Stimulated activated naive CD4-positive, alpha-beta T cell treated with Interleukin-2 at 50 U/mL for 16 hours (primary cell): ENCODE measurements around the gene PRKCE.
"Not testable (repeated sequence)": the region's sequence is repeated elsewhere in the genome, so short reads cannot be mapped to it uniquely, and the experiment has no call there.

Experiments used
- DNase-seq: peaks from one replicate; lab custom pipeline; 2025; lab: John Stamatoyannopoulos, UW

PRKCE gene

DNA sequence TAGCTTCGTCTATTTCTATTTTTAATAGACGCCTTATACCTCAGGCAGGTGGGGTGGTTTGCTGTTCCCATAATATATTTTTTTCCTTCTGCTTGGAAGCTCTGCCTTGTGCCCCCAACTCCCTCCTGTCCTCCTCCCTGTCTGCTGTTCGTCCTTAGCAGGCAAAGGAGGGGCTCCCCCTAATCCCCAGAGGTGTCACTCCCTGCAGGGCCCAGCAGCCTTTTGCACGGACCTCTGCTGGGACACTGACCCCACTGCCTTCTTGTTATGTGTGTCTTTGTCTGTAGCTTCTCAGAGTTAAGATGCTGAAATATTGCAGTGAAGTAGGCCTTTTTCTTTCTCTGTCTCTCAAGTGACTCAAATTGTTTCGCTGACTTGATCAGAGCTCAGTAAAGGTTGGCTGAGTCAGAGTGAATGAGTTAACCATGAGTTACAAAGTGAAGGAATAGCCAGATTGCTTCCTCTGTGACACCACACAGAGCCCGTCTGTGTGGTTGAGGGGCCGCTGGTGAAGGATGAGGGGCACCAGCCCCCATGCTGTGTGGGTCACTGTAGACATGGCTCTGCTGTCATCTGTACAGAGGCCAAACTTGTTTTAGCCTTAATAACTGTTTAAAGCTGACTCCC lies 47.7 kb downstream of the PRKCE start:
- no peak for DNase-seq

DNA sequence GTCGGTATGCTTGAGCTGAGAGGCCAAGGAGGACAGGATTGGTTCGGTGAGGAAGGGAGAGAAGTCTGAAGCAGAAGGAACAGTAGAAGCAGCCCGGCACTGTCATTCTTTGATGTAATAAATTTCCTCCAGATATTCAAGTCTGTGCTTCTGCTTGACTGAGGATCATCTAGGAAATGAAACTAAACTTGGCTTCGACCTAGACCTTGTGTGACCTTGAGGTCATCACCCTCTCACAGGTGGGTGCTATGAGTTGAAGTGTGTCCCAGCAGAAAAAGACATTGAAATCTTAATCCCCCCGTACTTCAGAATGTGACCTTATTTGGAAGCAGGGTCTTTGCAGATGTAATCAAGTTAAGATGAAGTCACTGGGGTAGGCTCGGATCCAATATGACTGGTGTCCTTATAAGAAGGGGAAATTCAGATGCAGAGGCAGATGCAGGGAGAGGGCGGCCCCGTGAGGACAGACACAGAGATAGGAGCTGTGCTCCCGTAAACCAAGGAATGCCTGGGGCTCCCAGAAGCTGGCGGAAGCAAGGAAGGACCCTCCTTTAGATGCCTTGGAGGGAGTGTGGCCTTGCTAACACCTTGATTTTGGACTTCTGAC lies 49.0 kb downstream of the PRKCE start:
- DNase-seq: no peak

DNA sequence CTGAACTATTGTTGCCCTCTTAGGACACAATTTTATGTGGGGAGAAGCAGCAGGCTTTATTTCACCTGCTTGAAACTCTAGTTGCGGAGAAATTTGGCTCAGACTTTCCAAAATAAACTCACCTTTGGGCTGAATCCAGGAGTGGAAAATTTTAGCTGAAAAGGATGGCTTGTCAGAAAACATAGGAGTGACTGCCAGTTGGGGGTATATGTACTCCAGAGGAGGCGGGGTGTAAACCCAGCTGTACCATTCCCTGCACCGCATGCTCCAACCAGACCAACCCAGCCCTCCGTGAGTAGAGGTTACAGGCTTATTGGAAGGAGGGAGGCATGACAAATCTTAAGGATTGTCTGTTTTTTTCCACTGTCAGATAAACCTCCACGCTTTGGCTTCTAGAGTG lies 53.8 kb downstream of the PRKCE start:
- DNase-seq: no peak

DNA sequence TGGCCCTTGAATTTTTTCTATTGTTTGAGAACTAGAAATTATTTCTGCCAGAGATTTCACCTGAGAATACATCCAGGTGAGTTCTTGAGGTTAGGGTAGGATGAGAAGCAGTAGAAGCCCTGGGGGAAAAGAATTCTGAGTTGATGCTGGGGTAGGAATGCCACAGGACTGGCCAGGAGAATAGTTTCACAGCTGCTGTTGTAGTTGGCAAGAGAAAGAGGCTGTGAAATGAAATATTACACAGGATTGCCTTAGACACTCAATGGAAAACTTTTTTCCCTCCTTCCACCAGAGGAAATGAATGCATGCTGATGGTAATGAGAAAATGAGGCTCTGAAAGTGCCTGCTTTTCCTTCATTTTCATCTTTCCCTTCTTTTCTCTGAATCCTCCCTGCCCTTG lies 54.6 kb downstream of the PRKCE start:
- DNase-seq: no peak

DNA sequence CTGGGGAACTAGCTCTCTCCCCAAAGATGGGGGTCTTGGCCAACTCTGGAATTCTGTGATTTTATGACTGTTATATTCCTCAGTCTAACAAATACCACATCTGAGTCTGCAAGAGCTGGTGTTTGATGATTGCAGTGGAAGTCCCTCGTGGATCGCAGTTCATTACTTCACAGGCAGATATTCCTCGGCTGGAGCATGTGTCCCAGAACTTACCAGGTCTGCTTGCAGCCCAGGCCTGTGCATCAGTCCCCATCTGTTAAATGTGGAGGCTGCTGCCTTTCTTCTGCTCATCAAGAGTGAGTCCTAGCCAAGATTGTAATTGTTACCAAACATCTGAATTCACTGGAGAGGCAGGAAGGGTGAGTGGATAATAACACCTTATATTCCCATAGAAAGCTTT lies 55.5 kb downstream of the PRKCE start:
- DNase-seq: no peak

DNA sequence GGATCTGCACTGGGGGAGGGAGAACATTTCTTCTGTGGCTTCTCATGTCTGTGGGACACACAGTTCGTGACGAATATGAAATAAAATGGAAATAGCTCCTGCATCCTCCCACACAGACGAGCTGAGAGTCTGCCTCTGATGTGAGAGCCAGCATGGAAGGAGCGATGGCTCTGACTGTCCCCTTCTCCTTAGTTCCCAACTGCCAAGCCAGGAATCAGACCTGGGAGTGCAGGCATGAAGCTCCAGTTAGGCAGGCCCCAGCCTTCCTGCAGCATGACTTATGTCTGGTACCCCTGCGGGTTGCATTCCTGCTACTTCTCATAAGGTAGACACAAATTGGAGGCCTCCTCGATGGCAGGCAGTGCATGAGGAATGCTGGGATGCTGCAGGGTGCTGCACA lies 56.2 kb downstream of the PRKCE start:
- DNase-seq: no peak

DNA sequence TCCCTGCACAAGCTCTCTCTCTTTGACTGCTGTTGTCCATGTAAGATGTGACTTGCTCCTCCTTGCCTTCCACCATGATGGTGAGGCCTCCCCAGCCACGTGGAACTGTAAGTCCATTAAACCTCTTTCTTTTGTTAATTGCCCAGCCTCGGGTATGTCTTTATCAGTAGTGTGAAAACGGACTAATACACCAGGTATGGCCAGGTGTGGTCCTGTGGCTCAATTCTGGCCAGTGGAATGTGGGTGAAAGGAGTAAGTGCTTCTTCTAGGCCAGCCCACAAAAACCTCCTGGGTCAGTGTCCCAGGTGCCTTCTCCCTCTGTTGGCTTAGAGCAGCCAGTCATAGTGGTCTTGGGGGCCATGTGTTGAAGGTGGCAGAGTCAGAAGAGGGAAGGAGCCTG lies 57.0 kb downstream of the PRKCE start:
- DNase-seq: no peak

DNA sequence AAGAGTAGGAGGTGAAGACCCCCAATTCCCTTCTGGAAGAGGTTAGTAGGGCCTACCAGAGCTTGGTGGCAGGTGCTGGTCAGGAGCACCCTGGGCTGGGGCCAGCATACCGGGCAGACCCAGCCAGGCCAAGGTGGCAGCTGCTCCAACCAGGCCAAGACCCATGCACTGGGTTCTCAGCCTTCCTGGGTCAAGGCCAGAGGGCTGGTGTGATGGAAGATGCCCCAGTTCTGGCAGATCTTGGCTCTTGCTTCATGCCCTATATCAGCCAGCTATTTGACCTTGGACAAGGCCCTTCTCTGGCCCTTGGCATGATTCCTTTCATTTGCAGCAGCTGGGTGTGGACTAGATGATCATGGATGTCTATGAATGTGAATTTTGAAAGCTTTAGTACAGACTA lies 57.7 kb downstream of the PRKCE start:
- no peak for DNase-seq

DNA sequence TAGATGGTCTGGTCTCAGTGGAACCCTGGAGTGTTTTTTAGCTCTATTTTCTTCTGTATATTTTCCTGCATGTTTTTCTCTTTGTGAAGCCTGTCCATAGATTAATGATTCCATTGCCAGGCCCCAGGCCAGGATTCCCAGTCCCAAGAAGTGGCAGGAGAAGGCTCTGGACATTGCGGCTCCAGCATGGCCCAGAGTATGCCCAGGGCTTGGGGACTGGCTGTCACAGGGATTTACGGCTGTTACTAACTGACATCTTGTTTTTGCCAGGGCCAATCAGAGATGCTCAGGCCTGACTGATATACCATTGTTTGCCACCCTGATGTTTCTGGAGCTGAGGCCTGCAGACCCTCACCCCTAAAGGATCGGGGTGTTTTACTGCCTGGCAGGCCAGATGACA lies 59.0 kb downstream of the PRKCE start:
- DNase-seq: no peak

DNA sequence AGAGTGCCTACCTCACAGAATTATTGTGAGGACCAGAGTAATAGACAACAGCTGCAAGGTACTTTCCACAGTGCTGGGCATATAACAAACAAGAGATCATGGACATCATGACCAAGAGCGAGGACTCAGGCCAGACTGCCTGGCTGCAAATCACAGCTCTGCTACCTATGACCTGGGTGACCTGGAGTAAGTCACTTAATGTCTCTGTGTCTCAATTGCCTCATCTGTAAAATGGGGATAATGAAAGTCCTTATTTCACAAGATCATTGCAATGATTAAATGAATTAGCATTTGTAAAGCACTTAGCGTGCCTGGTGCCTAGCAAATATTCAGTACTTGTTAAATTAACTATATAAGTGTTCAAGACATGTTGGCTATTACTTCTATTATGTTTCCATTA lies 59.7 kb downstream of the PRKCE start:
- no peak for DNase-seq

DNA sequence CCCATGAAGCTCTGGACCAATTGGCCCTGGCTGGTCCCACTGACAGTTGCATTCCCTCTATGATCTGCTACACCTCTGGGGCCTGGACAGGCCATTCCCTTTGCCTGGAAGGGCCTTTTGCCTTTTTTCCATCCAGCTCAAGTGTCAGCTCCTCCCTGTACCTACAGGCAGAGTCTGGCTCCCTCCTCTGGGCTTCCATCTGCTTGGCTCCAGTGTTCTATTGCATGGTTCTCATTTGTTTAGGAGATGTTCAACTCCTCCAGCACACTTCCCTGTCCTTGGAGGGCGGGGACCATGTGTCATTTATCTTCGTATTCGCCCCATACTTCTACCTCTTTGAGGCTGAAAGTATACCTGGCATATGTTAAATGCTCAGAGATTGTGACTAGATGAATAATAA lies 61.1 kb downstream of the PRKCE start:
- no peak for DNase-seq

DNA sequence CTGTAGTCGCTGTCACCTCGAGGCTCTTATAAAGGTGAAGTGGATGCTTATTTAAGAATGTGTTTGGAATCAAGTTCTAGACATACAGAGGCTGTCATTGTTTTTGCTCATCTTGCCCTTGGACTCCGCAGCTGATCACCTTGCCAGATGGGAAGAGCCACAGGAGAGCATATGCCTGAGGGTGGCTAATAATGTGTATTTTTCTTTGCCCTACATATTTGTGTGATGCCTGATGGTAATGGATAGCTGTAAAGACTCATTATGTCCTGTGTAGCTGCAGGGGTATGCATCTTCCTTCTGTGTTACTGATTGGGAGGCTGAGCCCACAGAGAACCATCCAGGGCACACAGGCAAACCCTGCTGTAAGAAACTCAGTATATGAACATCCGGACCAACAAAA lies 61.7 kb downstream of the PRKCE start:
- DNase-seq: no peak

DNA sequence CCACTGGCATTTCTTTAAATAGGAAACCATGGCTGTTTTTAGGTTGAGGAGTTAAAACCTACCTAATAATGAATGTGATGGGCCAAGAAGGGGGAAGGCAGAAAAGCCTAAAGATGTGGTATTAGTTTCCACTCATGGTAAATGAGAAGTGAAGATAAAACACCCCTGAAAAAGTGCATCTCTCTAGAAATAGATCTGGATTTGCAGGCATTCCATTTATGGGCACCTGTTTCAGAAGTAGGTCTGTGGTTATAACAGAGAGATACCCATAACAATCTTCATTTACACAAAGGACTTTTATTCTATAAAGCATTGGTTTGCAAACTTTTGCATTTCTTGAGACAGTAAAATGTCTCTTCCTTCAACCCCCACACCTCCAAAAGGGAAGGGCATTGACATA lies 62.1 kb downstream of the PRKCE start:
- no peak for DNase-seq

DNA sequence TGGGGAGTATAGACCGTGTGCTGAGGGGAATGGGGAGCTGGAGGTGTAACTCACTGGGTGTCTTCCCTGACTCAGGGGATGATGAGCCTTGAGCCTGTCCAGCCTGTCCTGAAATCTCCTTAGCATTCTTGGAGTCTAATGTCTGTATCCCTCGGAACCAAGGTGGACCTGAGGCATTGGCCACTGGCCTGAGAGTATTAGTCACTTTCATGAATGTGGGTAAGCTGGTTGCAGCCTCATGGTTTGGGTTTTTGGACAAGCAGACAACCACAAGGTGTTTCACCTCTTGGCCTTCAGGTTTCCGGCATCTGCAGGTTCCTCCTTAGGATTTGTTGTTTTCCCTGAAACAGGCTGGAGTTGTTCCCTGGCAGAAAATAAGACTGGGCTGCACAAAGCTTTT lies 63.2 kb downstream of the PRKCE start:
- DNase-seq: no peak

DNA sequence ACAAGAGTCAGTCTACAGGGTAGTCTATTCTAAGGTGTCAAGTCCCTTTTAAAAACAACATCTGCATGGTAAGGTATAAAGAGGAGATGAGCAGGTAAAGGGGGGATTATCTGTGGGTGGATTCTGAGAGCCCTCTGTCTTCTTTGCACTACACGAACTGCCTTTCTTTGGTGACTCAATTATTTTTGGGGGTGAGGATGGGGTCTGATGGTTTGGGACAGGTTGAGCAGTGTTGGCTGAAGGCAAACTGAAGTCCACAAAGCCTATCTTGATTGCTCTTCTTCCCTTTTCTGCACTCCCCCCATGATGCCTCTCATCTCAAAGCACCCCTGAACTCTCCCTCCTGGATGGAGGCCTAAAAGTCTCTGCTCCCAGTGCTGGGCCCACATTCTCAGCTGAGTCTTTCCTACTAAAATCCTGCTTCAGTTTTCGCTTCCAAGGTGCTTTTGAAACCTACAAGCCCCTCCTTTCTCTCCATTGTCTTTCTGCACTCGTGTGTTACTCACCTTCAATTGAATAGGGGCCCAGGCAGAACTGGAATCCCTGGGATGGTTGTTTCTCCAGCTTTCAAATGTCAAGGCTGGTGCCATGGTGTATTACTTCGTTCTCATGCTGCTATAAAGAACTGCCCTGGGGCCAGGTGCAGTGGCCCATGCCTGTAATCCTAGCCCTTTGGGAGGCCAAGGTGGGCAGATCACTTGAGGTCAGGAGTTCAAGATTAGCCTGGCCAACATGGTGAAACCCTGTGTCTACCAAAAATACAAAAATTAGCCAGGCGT lies 64.3 kb downstream of the PRKCE start:
- no peak for DNase-seq

DNA sequence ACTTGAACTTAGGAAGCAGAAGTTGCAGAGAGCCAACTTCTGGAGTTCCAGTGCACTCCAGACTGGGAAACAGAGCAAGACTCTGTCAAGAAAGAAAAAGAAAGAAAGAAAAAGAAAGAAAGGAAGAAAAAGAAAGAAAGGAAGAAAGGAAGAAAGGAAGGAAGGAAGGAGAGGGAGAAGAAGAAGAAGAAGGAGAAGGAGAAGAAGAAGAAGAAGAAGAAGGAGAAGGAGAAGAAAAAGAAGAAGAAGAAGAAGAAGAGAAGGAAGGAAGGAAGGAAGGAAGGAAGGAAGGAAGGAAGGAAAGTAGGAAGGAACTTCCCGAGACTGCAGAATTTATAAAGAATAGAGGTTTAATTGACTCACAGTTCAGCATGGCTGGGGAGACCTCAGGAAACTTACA lies 65.0 kb downstream of the PRKCE start:
- not testable (repeated sequence) for DNase-seq

DNA sequence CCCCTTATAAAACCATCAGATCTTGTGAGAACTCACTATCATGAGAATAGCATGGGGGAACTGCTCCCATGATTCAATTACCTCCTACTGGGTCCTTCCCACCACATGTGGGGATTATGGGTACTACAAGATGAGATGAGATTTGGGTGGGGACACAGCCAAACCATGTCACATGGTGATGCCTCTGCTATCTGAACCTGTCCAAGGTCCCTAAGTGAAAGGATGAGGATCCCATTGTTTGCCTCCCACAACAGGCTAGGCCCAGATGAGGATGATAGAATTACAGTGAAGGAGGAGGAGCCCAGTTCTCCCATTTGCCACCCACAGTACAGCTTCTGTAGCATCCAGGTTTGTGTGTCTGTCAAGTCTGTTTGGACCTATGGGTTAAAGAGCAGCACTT lies 65.4 kb downstream of the PRKCE start:
- DNase-seq: no peak

DNA sequence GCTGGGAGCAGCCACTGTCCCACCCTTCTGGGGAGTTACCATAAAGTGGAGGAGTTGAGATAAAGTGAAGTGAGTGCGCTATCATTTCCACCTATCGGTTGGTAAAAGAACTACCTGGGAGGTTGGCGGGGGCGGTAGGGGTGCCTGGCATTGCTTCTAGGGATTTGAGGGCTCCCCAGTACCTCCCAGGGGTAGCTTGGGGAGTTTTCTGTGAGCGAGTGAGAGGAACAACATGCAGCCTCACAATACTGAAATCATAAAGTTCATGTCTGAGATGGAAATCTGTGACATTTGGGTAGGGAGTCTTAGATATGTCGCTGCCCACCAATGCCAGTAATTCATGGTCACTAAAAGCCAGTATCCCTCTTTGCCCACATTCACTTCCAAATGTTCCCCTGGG lies 68.7 kb downstream of the PRKCE start:
- no peak for DNase-seq

DNA sequence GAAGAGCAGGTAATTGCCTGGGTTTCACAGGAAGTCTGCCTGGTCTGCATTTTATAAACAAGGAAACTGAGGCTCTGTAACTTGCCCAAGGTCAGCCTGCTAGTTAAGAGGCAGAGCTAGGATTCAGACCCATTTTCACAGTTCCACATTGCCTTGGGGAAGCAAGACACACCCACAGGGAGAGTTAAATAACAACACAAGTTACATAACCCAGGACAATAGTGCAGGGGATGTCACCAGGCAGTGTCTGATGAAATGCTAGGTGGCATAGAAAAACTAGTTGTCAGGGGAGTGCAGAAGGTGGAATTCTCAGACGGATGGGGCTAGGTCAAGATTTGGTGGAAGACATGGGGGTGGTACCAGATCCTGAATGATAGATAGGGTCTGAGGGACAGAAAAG lies 69.7 kb downstream of the PRKCE start:
- no peak for DNase-seq

DNA sequence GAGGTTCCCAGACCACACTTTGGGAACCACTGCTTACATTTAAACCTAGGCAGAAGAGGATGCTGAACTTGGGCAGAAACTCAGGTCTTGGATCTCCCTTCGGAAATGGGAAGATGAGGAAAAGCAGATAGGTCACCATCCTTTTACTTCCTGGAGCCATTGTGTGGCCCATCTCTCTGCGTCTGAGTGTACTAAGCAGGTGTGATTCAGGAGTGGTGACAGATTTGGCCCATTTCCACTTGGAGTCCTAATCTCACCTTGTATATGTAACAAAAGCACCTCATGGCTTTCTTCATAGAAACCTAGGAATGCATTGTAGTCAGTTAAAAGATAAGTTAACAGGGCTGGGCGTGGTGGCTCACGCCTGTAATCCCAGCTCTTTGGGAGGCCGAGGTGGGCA lies 71.0 kb downstream of the PRKCE start:
- no peak for DNase-seq

DNA sequence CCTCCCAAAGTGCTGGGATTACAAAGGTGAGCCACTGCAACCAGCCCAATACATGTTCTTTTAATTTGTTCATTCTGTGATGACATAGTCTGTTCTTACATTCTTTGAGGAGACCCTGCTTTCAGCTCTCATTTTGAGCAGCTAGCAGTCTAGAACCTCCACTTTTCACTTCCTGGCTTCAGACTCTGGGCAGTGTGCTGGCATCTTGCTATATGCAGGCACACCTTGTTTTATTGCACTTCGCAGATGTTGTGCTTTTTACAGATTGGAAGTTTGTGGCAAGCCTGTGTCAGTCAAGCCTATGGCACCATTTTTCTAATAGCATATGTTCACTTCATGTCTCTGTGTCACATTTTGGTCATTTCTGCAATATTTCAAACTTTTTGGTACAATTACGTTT lies 72.4 kb downstream of the PRKCE start:
- no peak for DNase-seq

DNA sequence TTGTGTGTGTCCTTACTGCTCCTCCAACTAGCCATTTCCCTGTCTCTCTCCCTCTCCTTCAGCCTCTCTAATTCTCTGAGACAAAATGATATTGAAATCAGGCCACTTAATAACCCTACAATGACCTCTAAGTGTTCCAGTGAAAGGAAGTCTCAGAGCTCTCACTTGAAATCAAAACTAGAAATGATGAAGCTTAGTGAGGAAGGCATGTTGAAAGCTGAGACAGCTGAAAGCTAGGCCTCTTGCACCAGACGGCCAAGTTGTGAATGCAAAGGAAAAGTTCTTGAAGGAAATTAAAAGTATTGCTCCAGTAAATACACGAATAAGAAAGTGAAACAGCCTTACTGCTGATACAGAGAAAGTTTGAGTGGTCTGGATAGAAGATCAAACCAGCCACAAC lies 72.9 kb downstream of the PRKCE start:
- no peak for DNase-seq

DNA sequence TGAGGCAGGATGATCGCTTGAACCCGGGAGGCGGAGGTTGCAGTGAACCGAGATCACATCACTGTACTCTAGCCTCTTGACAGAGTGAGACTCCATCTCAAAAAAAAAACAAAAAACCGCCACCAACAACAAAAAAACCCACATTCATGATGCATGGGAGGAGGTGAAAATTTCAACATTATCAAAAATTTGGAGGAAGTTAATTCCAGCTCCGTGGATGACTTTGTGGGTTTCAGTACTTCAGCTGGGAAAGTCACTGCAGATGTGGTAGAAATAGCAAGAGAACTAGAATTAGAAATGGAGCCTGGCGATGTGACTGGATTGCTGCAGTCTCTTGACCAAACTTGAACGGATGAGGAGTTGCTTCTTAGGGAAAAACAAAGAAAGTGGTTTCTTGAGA lies 74.3 kb downstream of the PRKCE start:
- no peak for DNase-seq

DNA sequence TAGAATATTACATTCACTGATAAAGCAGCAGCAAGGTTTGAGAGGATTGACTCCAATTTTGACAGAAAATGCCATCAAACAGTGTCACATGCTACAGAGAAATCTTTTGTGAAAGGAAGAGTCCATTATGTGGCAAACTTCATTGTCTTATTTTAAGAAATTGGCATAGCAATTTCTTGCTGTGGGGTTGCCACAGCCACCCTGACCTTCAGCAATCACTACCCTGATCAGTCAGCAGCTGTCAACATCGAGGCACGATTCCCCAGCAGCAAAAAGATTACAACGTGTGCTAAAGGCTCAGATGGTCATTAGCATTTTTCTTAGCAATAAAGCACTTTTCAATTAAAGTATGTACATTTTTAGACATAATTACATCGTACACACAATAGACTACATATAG lies 74.7 kb downstream of the PRKCE start:
- no peak for DNase-seq
